Central memory CD8-positive, alpha-beta T cell (primary cell): ENCODE results near the gene ARHGAP15.

Experiments used
- ATAC-seq: fragments of 150-1000 bp; cut with Tn5 transposase; replicated peaks from 2 replicates; pipeline ENCODE4 v1.10.0; 2022; ENCODE audit warnings: mild to moderate bottlenecking, moderate FRiP score, moderate number of reproducible peaks; ENCODE audit not compliant: poor library complexity, severe bottlenecking; ENCODE audit errors: extremely low read depth
- DNase-seq, 2 donors: peaks; one replicate each; pipeline ENCODE4 v3.0.0; 2021; ENCODE audit warnings: low spot score in 2 of 2
- H3K27ac Mint-ChIP-seq: one replicate; pipeline ENCODE4 v1.8.0; 2022; ENCODE audit warnings: low read depth, mild to moderate bottlenecking, moderate library complexity, mixed read lengths
- H3K27me3 Mint-ChIP-seq: one replicate; pipeline ENCODE4 v1.8.0; 2022; ENCODE audit warnings: mixed read lengths
- H3K36me3 Mint-ChIP-seq: one replicate; pipeline ENCODE4 v1.8.0; 2022; ENCODE audit warnings: mild to moderate bottlenecking, moderate library complexity, mixed read lengths; ENCODE audit not compliant: insufficient read depth
- H3K4me1 Mint-ChIP-seq: one replicate; pipeline ENCODE4 v1.8.0; 2022; ENCODE audit warnings: mixed read lengths
- H3K4me3 Mint-ChIP-seq: one replicate; pipeline ENCODE4 v1.8.0; 2022; ENCODE audit warnings: mild to moderate bottlenecking, moderate library complexity, mixed read lengths
- H3K9me3 Mint-ChIP-seq: one replicate; pipeline ENCODE4 v1.8.0; 2022; ENCODE audit warnings: mixed read lengths

The ARHGAP15 gene

DNA sequence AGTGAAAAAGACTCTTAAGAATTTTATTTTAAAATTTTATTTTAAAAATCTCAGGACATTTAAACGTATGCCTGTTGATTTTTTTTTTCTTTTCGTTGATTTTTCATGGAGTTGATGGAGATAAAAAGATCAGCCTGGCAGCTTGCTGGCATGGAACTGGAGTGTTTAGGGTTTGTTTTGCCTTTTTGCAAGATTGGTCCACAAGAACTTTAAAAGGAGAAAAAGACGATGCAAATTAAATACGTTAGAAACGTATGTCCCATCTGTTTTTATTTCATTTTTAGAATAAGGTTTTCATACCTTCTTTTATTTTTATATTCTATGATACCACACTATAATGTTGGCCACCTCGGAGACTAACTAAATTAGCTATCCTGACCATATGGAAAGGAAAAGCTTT is 254.9 kb downstream of the ARHGAP15 start:
- Mint-ChIP-seq H3K27ac (no peak overlapping the region), H3K36me3 (peaks cover 5% of the 10 kb centered on the region), H3K4me1 (peaks cover 25% of the 10 kb centered on the region), H3K27me3 (no peaks in the 10 kb centered on the region), H3K9me3 (no peaks in the 10 kb centered on the region), H3K4me3 (no peak overlapping the region)
- no peak for DNase-seq
- ATAC-seq = no peak

DNA sequence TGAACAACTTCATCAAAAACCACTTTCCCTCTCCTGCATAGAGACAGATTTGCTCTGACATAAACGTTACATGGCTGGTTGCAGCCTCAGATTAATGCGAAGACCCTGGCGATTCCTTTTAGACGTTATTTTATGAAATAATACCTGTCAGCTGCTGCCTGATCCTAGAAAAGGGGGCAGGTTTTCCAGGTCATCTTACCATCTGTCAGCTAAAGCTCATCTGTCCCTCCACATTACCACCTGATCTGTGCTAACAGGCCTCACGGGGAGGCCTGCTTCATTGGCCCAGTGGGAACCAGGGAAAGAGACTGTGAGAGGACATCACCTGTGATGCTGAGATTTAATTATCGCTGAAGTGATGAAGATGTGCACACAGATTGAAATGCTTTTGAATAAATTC is 261.0 kb downstream of the ARHGAP15 start:
- ATAC-seq (no peak), DNase-seq (no peak)
- Mint-ChIP-seq H3K4me1 (peaks cover 58% of the 10 kb centered on the region), H3K4me3 (no peak overlapping the region), H3K27me3 (no peaks in the 10 kb centered on the region), H3K27ac (no peak overlapping the region), H3K36me3 (peaks cover 14% of the 10 kb centered on the region), H3K9me3 (no peaks in the 10 kb centered on the region)

DNA sequence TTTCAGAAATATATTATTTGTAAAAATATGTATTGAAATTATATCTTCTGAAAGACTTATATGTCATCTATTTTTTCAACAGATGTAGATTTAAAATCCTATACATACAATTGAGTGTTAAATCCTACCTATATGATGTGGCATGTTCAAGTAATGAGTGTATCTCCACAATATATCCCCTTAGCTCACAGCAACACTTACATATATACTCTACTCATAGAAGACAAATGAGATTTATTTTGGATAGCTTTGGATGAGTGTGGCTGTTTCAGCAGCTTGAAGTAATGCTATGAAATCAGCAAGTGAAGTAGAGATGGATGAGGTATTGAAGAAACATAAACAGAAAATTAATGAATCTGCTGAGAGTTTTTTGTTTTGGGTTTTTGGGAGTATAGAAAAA is 263.1 kb downstream of the ARHGAP15 start:
- H3K4me3 Mint-ChIP-seq = no peak overlapping the region
- H3K4me1 Mint-ChIP-seq = peaks cover 58% of the 10 kb centered on the region
- ATAC-seq (no peak), DNase-seq (no peak)
- peak overlapping the region; percentile 30 for H3K27ac Mint-ChIP-seq
- H3K36me3 Mint-ChIP-seq = peaks cover 18% of the 10 kb centered on the region
- no peaks in the 10 kb centered on the region for H3K9me3 Mint-ChIP-seq
- no peaks in the 10 kb centered on the region for H3K27me3 Mint-ChIP-seq

DNA sequence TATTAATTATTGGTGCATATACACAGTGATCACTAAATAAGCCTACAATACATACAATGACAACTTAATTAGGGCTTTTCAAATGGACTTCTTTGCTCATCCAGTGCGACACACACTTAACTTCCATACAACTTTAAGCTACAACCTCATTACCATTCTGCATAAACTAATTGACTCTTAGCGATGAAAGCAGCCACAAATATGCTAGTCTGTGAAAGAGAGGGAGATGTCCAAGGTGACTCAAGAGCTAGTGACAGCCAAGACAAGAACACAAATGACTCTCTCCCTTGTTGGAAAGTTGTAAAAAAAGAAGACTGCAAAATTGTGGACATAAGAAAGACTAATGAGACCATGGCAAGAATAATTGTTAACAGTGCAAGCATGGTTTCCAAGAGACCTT is 264.8 kb downstream of the ARHGAP15 start:
- Mint-ChIP-seq H3K4me1 (peaks cover 51% of the 10 kb centered on the region), H3K9me3 (no peaks in the 10 kb centered on the region), H3K27ac (no peak overlapping the region), H3K27me3 (no peaks in the 10 kb centered on the region), H3K4me3 (no peak overlapping the region), H3K36me3 (peaks cover 26% of the 10 kb centered on the region)
- no peak for DNase-seq
- ATAC-seq = no peak

DNA sequence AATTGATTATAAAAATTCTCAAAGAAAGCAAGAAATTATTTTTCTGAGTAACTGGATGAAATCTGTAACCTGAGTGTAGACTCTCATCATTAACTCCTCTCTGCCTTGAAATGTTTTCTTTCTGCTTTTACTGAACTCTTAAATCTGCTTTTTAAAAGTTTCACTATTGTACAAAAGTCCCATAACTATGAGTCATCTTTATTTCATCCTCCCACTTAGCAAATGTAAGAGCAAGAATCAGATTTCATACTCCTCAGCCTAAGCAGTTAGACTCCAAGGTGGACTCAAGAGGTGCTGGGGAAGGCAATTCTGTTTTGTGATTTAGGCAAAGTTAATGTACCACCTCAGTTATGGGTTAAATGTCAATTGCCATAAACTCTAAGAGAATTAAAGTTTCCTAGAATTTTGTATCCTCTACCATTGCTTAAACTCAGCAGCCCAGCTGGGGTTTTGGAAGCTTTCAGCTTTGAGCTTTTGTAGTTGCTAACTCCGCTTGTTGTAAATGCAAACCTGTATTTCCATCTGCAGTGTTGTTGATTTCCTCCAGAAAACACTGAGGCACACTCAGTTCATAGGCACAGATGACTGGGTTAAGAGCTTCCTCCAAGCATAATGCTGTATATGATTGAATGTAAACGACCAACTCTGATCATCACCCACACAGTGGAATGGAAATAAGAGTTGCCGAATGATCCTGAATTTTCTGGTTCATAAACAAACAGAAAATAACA is 268.8 kb downstream of the ARHGAP15 start:
- Mint-ChIP-seq H3K9me3 (no peaks in the 10 kb centered on the region), H3K27ac (peak overlapping the region; percentile 51), H3K4me3 (no peak overlapping the region), H3K36me3 (peaks cover 15% of the 10 kb centered on the region), H3K27me3 (no peaks in the 10 kb centered on the region), H3K4me1 (peaks cover 52% of the 10 kb centered on the region)
- ATAC-seq (no peak), DNase-seq (no peak)

DNA sequence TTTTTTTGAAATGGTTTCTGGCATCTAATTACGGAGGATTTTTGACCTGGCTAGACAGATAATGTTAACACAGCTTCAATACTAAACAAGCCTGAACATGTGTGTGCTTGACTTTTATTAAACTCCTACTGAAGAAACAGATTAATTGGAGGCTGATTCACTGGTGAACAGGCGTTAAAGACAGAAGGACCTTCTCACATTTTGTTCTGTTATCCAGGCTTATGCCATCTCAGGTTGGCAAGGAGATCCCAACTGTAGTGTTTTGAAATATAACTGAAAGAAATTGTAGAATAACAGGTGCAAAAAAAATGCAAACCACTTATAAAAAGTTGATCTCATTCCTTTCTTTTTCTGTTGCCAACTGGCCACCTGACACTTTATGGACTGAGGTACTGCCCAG is 269.6 kb downstream of the ARHGAP15 start:
- ATAC-seq (no peak), DNase-seq (no peak)
- H3K27me3 Mint-ChIP-seq = no peaks in the 10 kb centered on the region
- no peak overlapping the region for H3K27ac Mint-ChIP-seq
- H3K36me3 Mint-ChIP-seq = peaks cover 14% of the 10 kb centered on the region
- H3K4me1 Mint-ChIP-seq = peaks cover 52% of the 10 kb centered on the region
- H3K4me3 Mint-ChIP-seq = no peak overlapping the region
- H3K9me3 Mint-ChIP-seq = no peaks in the 10 kb centered on the region

DNA sequence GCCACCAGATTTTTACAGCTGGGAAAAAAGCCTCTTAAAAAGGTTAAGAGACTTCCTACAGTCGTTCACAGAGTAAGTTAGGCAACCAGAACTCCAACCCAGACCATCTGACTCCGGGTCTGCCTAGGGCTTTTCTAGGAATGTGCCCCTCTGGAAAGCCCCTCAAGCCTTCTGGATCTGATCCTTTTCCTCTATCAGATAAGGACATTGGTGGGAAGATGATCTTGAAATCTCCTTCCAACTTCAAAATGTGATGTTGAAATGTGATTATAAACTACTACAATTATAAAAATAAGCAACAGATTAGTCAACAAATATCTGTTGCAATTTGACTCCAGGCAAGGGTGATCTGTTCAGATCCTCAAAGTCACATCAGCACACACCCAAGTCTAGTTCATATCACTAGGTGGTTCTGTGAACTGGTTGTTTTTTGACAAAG is 270.4 kb downstream of the ARHGAP15 start:
- Mint-ChIP-seq H3K9me3 (no peaks in the 10 kb centered on the region), H3K27me3 (no peaks in the 10 kb centered on the region), H3K4me1 (peaks cover 49% of the 10 kb centered on the region), H3K27ac (no peak overlapping the region), H3K36me3 (peaks cover 13% of the 10 kb centered on the region), H3K4me3 (no peak overlapping the region)
- no peak for DNase-seq
- ATAC-seq = no peak

DNA sequence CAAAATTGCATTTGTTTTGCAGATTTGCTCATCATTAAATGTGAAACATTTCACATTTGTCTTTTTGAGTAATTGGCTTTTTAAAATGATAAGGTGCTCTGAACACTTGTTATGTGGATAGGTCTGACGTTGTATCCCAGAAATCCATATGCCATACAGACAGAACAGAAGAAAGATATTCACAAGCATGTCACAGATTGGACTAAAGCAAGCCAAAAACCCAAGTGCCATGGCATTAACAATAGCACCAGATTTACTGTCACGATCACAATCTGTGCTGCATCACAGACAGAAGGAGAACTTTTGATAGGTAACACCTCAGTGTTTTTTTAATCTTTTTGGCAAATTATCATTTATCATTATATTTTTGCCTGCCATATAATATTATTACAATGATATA is 272.6 kb downstream of the ARHGAP15 start:
- Mint-ChIP-seq H3K27me3 (no peaks in the 10 kb centered on the region), H3K27ac (no peak overlapping the region), H3K4me3 (no peak overlapping the region), H3K36me3 (peaks cover 12% of the 10 kb centered on the region), H3K4me1 (peaks cover 47% of the 10 kb centered on the region), H3K9me3 (no peaks in the 10 kb centered on the region)
- ATAC-seq (no peak), DNase-seq (no peak)

DNA sequence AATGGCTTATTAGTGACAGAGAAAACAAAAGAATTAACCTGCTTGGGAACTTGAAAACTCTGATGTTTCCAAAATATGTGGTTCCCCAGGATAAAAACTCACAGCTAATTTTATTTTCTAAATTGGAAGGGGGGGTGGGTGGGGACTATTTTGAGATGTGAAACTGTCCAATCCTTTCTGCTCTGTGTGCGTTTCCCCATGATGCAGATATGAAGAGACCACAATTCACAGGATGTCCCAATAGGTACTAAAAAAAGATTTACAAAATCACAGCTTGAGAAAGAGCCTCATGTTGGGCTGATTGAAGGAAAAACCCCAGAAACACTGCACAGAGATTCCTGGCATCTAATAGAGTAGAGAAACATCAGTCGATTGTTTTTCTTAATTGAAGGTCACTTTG is 273.2 kb downstream of the ARHGAP15 start:
- no peak for DNase-seq
- H3K4me3 Mint-ChIP-seq = no peak overlapping the region
- no peak overlapping the region for H3K27ac Mint-ChIP-seq
- no peak for ATAC-seq
- H3K36me3 Mint-ChIP-seq = peaks cover 9% of the 10 kb centered on the region
- peaks cover 50% of the 10 kb centered on the region for H3K4me1 Mint-ChIP-seq
- H3K9me3 Mint-ChIP-seq = no peaks in the 10 kb centered on the region
- H3K27me3 Mint-ChIP-seq = no peaks in the 10 kb centered on the region

DNA sequence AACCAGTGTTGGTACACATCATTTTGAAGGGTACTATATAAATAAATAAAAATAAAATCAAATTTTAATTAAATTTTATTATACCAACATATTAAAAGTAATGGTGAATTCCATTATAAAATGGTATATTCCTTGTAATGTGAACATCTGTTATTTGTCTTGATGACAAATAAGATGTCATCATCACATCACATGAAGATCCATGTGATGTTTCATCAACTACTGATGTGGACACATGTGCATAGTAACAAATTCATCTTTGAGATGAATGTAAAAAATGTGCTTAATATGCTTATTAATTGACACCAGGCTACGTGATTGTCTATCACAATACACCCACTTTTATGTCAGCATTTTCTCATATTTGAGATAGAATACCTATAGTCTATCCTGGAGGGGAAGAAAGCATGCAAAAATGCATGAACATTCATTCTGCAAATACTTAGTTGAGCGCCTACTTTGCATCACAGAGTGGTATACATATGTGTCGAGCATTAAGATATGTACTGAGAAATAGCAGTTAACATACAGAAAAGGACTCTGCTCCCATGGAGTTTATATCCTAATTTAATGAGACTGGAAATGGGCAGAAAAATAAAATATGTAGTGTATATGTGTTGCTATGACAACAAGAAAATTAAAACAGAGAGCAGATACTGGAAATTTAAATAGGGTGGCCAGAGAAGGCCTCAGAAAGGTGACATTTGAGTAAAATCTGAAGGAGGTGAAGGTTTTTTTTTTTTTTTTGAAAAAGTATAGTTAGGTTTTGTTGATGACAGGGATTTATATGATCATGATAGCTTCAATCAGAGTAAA is 281.1 kb downstream of the ARHGAP15 start:
- ATAC-seq = no peak
- Mint-ChIP-seq H3K9me3 (no peaks in the 10 kb centered on the region), H3K4me1 (peaks cover 55% of the 10 kb centered on the region), H3K27ac (peak overlapping the region; percentile 82), H3K4me3 (no peak overlapping the region), H3K27me3 (no peaks in the 10 kb centered on the region), H3K36me3 (peaks cover 4% of the 10 kb centered on the region)
- DNase-seq = no peak

DNA sequence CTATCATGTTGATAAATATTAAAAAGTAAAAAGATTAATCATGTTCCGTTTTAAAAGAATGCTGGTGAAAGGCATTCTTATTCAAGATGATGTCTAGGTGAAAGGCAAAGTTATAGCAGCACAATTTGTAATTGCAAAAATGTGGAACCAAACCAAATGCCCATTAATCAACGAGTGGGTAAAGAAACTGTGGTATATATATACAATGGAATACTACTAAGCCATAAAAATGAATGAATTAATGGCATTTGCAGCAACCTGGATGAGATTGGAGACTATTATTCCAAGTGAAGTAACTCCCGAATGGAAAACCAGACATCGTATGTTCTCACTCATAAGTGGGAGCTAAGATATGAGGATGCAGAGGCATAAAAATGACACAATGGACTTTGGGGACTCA is 286.4 kb downstream of the ARHGAP15 start:
- Mint-ChIP-seq H3K27ac (no peak overlapping the region), H3K9me3 (no peaks in the 10 kb centered on the region), H3K4me1 (peaks cover 48% of the 10 kb centered on the region), H3K27me3 (no peaks in the 10 kb centered on the region), H3K36me3 (peaks cover 6% of the 10 kb centered on the region), H3K4me3 (no peak overlapping the region)
- ATAC-seq (no peak), DNase-seq (no peak)

DNA sequence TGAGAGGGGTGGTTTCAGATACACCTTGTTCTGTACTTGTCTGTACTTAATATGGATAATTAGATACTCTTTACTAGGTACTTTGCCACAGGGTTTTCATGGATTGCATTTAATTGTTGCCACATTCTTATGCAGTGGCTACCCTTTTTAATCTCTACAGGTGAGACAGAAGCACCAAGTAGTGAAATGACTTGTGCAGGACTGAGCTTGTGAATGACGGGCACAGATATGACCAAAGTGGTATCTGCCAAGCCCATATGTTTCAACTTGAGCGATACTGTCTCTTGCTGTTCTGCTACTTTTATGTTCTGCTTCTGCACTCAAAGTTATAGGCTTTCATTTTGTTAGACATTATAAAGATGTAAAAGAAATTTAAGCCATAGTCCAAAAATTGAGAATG is 288.2 kb downstream of the ARHGAP15 start:
- no peaks in the 10 kb centered on the region for H3K27me3 Mint-ChIP-seq
- peaks cover 5% of the 10 kb centered on the region for H3K36me3 Mint-ChIP-seq
- H3K4me3 Mint-ChIP-seq = no peak overlapping the region
- ATAC-seq = no peak
- no peak for DNase-seq
- peaks cover 55% of the 10 kb centered on the region for H3K4me1 Mint-ChIP-seq
- no peaks in the 10 kb centered on the region for H3K9me3 Mint-ChIP-seq
- H3K27ac Mint-ChIP-seq = no peak overlapping the region

DNA sequence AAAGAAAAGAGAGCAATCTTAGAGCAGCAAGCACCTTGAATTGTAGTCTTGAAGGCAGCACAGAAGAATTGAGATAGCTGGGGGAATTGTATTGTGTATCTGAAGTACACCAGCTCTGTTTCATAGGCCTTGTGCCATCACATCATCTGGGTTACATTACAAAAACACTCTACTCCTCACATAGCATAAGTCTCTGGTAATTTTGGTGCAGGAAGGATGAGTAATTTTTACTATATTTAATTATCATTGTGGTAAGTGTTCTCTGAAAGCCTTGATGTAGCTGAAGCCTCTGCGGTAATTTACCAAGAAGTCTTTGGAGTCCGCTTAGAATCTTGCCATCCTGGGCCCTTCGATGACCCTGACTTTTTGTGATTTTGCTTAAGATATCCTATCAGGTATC is 291.1 kb downstream of the ARHGAP15 start:
- Mint-ChIP-seq H3K9me3 (no peaks in the 10 kb centered on the region), H3K36me3 (peaks cover 10% of the 10 kb centered on the region), H3K4me3 (no peak overlapping the region), H3K4me1 (peaks cover 70% of the 10 kb centered on the region), H3K27me3 (no peaks in the 10 kb centered on the region), H3K27ac (no peak overlapping the region)
- ATAC-seq (no peak), DNase-seq (no peak)
